ENCODE data around the gene CFAP61. TPM values are rescaled to one million over a fixed set of nuclear protein-coding genes. Genes with fewer than 3 reads are reported as not detected.
"Not testable (repeated sequence)": the region's sequence is repeated elsewhere in the genome, so short reads cannot be mapped to it uniquely, and the experiment has no call there.

The CFAP61 gene
- total RNA-seq, 2 donors from 2014 or later, result not detected

DNA sequence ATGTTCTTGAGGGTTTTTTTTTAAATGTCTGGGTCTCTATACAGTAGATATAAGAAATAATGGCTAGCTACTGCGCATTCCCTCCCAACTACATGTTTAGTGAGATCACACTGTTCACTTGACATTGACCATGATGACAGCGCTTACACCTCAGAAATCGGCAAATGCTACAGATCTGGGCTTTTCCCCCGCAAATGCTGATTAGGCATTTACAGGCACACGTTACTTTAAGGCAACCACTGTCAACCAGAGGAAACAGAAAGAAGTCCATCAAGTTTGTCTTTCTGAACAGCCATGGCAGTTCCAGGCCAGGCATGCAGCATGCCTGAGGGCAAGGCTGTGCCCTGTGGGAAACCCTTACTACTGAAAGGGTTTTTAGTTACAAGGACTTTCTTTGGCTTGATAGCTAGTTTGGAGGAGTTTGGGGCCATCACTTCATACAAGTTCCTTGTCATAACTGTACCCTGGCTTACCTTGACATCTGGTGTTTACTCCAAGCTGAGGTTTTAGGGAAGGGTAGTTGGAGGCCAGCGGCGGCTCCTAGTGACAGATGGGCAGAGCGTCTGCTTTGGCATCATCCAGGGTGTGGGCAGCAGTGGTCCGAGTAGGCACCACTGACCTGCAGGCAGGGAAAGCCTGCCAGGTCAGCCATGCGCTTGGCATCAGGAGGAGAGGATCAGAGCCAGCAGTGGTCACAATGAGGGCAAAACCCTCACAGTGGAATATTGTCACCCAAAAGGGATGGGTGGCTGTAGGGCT, 43.0 kb downstream of the CFAP61 start:
- Mint-ChIP-seq H3K4me3 (no peak overlapping the region), H3K27me3 (peaks cover 20% of the 10 kb centered on the region), H3K4me1 (no peaks in the 10 kb centered on the region), H3K27ac (no peak overlapping the region), H3K36me3 (ENCODE audit: low read depth) (no peaks in the 10 kb centered on the region), H3K9me3 (no peaks in the 10 kb centered on the region)
- ATAC-seq (replicated peaks), result no peak

DNA sequence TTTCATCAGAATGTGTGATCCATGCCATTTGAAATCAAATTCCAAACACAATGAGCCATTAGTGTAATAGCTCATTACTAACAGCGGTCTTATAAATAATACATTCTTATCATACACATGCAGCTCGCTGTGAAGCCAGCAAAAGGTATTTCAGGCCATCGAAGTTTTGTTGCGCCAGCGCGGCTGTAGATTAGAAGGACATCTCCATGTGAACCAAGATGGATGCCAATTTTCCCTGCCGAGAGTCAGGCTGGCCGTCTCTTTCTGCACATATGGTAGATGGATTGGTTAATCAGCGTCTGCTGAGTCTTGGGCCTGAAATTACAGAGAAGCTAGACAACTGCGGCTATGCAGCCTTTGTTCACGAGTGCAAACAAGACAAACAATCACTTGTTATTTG, 44.1 kb downstream of the CFAP61 start:
- Mint-ChIP-seq H3K4me1 (no peaks in the 10 kb centered on the region), H3K27ac (no peak overlapping the region), H3K4me3 (no peak overlapping the region), H3K36me3 (ENCODE audit: low read depth) (no peaks in the 10 kb centered on the region), H3K27me3 (peaks cover 17% of the 10 kb centered on the region), H3K9me3 (no peaks in the 10 kb centered on the region)
- ATAC-seq (replicated peaks), result no peak

DNA sequence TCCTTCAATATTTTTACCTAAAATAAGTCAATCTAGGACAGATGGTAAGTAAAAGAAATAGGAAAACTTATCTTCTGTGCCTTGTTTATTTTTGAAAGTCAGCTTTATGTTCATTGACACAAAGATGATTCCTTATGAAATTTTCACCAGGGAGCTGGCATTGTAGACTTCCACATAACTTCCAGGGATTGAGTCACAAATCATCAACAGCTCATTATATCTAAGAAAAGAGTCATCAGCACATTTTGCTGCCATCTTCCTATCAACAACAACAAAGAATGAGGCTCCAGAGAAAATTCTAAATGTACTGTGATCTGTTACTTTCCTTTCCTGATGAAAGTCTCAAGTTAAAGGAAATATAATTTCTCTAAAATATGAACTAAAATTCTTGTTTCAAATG, 48.5 kb downstream of the CFAP61 start:
- Mint-ChIP-seq H3K27me3 (peaks cover 14% of the 10 kb centered on the region), H3K9me3 (no peaks in the 10 kb centered on the region), H3K4me3 (no peak overlapping the region), H3K27ac (no peak overlapping the region), H3K4me1 (no peaks in the 10 kb centered on the region), H3K36me3 (ENCODE audit: low read depth) (no peaks in the 10 kb centered on the region)
- no peak for ATAC-seq (replicated peaks)

DNA sequence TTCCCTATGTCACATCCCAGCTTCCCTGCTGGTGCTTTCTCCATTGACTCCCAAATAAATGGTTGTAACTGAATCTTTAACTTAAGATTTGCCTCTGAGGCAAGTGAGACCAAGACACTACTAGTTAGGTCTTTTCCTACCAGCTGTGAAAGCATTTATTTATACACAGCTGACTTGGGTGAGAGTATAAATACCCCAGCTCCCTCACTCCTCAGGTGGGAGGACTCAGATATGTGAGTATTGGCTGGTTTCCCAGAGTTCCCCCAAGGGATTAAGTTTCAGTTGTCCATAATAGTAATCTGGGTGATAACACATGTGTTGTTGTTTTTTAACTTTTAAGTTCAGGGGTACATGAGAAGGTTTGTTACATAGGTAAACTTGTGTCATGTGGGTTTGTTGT, 49.8 kb downstream of the CFAP61 start:
- Mint-ChIP-seq H3K27ac (no peak overlapping the region), H3K27me3 (peaks cover 20% of the 10 kb centered on the region), H3K36me3 (ENCODE audit: low read depth) (no peaks in the 10 kb centered on the region), H3K4me1 (no peaks in the 10 kb centered on the region), H3K4me3 (no peak overlapping the region), H3K9me3 (no peaks in the 10 kb centered on the region)
- no peak for ATAC-seq (replicated peaks)

DNA sequence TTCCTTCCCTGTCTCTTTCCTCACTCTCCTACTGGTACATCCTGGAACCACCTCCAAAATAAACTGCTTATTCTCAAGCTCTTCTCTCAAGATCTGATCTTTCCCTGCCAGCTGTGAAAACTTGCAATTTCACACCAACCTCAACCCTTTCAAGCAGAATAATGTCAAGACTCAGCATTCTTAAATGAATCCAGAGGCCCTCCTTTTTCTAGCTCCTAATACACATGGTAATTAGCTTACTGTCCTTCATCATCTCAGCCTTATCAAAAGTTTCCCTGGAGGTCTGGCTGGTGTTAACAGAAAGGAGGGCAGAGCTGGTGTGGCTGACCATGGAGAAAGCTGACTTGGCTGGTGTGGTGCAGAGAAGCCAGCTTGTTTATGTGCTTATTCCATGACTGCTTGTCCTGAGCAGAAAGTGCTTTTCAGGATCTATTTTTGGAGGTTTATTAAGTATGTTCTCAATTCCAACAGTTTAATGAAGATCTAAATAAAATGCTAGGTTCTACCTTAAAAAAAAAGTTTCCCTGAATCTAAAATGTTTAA, 50.5 kb downstream of the CFAP61 start:
- H3K27me3 Mint-ChIP-seq, result peaks cover 15% of the 10 kb centered on the region
- no peak for ATAC-seq (replicated peaks)
- no peaks in the 10 kb centered on the region for H3K9me3 Mint-ChIP-seq
- H3K36me3 Mint-ChIP-seq (ENCODE audit: low read depth), result no peaks in the 10 kb centered on the region
- no peak overlapping the region for H3K4me3 Mint-ChIP-seq
- no peak overlapping the region for H3K27ac Mint-ChIP-seq
- H3K4me1 Mint-ChIP-seq, result no peaks in the 10 kb centered on the region

DNA sequence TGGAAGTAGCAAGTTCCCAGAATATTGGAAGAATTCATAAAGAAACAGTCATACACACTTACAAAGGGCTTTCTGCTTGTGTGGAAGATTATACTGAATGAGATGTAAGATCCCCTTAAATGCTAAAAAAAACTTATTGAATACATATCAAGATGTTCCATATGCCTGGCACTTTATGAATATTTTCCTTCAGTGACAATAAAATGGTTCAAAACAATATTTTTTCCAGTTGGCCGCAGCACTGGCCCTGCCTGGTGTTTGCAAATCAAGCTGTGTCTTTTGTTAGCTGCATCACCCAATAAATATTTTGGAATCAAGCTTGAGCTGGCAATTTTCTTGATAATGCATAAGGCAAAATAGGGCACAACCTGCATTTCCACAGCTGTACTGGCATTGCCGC, 51.2 kb downstream of the CFAP61 start:
- Mint-ChIP-seq H3K27ac (no peak overlapping the region), H3K36me3 (ENCODE audit: low read depth) (no peaks in the 10 kb centered on the region), H3K27me3 (peaks cover 16% of the 10 kb centered on the region), H3K4me1 (no peaks in the 10 kb centered on the region), H3K9me3 (no peaks in the 10 kb centered on the region), H3K4me3 (no peak overlapping the region)
- ATAC-seq (replicated peaks), result no peak

DNA sequence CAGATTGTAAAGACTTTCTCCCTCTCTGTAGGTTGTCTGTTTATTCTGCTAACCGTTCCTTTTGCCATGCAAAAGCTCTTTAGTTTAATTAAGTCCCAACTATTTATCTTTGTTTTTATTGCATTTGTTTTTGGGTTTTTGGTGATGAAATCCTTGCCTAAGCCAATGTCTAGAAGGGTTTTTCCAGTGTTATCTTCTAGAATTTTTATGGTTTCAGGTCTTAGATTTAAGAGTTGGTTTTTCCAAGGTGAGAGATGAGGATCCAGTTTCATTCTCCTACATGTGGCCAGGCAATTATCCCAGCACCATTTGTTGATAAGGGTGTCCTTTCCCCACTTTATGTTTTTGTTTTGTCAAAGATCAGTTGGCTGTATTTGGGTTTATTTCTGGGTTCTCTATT, 70.9 kb downstream of the CFAP61 start:
- not testable (repeated sequence) for H3K9me3 Mint-ChIP-seq; ATAC-seq (replicated peaks); H3K36me3 Mint-ChIP-seq (ENCODE audit: low read depth); H3K4me1 Mint-ChIP-seq; H3K4me3 Mint-ChIP-seq; H3K27ac Mint-ChIP-seq
- H3K27me3 Mint-ChIP-seq, result peaks cover 17% of the 10 kb centered on the region

DNA sequence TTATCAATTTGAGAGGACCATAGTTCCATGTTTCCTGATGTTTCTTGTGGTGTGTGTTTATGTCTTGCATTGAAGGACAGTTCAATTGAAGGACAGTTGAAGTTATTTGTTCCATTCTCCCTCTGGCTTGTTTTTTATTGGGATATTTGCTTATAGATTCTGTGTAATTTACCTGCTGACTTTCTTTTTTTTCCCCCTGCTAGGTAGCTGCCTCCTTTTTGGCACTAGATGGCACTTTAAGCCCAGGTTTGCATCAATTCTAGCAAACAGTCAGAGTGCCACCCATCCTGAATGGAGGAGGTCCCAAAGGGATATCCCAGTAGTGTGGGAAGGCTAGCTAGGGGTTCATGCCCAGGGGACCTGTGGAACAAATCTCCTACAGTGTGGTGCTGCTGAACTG, 78.1 kb downstream of the CFAP61 start:
- no peak for ATAC-seq (replicated peaks)
- peaks cover 36% of the 10 kb centered on the region for H3K27me3 Mint-ChIP-seq
- H3K4me1 Mint-ChIP-seq, result no peaks in the 10 kb centered on the region
- H3K36me3 Mint-ChIP-seq (ENCODE audit: low read depth), result no peaks in the 10 kb centered on the region
- no peaks in the 10 kb centered on the region for H3K9me3 Mint-ChIP-seq
- no peak overlapping the region for H3K4me3 Mint-ChIP-seq
- H3K27ac Mint-ChIP-seq, result no peak overlapping the region

DNA sequence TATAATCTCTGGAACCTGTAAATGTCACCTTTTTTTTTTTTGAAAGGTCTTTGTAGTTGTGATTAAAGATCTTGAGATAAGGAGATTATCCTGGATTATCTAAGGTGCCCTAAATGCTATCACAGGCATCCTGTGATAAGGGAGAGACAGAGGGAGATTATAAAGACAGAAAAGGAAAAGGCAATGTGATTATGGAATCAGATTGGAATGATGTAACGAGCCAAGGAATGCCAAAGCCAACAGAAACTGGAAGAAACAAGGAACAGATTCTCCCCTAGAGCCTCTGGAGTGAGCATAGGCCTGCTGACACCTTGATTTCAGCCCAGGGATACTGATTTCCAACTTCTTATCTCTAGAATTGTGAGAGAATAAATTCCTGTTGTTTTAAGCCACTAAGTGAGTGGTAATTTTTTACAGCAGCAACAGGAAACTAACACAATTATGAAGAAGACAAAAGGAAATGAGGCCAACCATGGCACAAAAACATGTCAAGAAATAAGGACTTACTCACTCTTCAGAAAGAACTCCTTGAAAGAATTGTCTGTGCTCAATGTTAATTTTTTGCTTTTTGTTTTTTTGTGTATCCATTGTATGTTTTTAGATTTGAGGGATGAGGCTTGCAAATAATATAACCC, 82.7 kb downstream of the CFAP61 start:
- H3K27me3 Mint-ChIP-seq, result peaks cover 19% of the 10 kb centered on the region
- no peak for ATAC-seq (replicated peaks)
- no peaks in the 10 kb centered on the region for H3K36me3 Mint-ChIP-seq (ENCODE audit: low read depth)
- H3K9me3 Mint-ChIP-seq, result peaks cover 9% of the 10 kb centered on the region
- no peak overlapping the region for H3K27ac Mint-ChIP-seq
- H3K4me3 Mint-ChIP-seq, result no peak overlapping the region
- H3K4me1 Mint-ChIP-seq, result no peaks in the 10 kb centered on the region

DNA sequence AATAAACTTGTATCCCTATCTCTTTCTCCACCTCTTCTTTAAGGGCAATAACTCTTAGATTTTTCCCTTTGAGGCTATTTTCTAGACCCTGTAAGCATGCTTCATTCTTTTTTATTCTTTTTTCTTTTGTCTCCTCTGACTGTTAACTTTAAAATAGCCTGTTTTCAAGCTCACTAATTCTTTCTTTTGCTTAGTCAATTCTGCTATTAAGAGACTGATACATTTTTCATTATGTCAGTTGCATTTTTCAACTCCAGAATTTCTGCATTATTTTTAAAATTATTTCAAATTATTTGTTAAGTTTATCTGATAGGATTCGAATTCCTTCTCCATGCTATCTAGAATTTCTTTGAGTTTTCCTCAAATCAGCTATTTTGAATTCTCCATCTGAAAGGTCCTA, 84.0 kb downstream of the CFAP61 start:
- peaks cover 10% of the 10 kb centered on the region for H3K27me3 Mint-ChIP-seq
- ATAC-seq (replicated peaks), result no peak
- no peaks in the 10 kb centered on the region for H3K4me1 Mint-ChIP-seq
- H3K36me3 Mint-ChIP-seq (ENCODE audit: low read depth), result no peaks in the 10 kb centered on the region
- H3K27ac Mint-ChIP-seq, result no peak overlapping the region
- H3K9me3 Mint-ChIP-seq, result peaks cover 9% of the 10 kb centered on the region
- no peak overlapping the region for H3K4me3 Mint-ChIP-seq

DNA sequence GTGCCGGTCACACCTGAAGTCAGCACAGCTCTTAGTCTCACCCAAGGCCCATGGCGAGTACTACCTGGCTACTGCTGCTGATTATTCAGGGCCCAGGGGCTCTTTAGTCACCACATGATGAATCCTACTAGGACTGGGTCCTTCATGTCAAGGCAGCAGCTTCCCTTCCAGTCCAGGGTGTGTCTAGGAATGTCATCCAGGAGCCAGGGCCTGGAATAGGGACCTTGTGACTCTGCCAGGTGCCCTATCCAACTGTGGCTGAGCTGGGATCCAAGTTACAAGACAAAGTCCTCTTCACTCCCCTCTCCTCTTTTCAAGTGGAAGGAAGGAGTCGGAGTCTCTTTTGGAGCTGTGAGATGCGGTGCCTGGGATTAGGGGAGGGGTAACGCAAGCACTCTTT, 85.5 kb downstream of the CFAP61 start:
- Mint-ChIP-seq H3K27ac (no peak overlapping the region), H3K36me3 (ENCODE audit: low read depth) (no peaks in the 10 kb centered on the region), H3K9me3 (peaks cover 9% of the 10 kb centered on the region), H3K4me1 (no peaks in the 10 kb centered on the region), H3K4me3 (no peak overlapping the region), H3K27me3 (peaks cover 2% of the 10 kb centered on the region)
- no peak for ATAC-seq (replicated peaks)

DNA sequence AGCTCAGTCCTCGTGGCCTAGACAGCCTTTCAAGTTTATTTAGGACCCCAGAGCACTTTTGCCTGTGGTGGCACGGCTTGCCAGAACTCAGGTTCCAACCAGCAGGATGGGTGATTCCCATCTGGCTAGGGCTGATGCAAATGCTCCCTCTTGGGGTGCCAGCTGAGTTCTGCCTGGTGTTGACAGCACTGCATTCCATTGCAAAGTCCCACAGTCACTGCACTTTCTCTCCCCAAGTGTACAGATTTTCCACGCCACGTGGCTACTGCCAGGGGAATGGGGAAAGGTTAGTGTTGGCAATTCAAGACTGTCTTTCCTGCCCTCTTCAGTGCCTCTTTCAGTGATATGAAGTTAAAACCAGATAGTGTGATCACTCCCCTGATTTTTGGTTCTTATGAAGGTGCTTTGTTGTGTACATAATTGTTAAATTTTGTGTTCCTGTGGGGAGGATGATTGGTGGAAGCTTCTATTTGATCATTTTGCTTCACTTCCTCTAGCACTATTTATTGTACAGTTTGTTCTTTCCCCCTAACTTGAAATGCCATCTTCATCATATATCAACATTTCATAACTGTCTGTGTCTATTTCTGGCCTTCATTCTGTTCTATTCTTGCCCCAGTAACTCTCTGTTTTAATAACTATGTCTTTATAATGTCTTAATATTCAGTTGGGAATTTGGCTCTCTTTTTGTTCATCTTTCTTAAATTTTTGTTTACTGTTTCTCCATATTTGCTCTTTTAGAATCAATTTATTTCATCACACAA, 86.2 kb downstream of the CFAP61 start:
- no peak for ATAC-seq (replicated peaks)
- Mint-ChIP-seq H3K27ac (no peak overlapping the region), H3K36me3 (ENCODE audit: low read depth) (no peaks in the 10 kb centered on the region), H3K27me3 (no peaks in the 10 kb centered on the region), H3K4me1 (no peaks in the 10 kb centered on the region), H3K9me3 (peaks cover 9% of the 10 kb centered on the region), H3K4me3 (no peak overlapping the region)

DNA sequence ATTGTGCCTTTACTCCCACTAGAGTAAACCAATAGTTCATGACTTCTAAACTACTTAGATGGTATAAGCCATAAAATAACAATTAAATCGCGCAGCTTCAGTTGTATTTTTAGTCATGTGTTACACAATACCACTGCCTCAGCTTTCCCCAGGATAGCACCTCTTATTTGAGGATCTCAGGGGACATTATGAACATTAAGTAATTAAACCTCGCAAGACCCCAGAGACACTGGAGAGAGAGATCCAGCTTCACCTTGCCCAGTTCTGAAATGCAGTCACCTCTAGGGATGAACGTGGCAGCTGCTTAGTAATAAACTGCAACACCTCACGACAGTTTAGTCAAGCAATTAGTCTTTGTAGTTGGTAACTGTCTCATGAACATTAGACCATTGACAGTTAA, 87.1 kb downstream of the CFAP61 start:
- H3K27me3 Mint-ChIP-seq, result no peaks in the 10 kb centered on the region
- no peak for ATAC-seq (replicated peaks)
- no peak overlapping the region for H3K4me3 Mint-ChIP-seq
- H3K4me1 Mint-ChIP-seq, result no peaks in the 10 kb centered on the region
- no peaks in the 10 kb centered on the region for H3K36me3 Mint-ChIP-seq (ENCODE audit: low read depth)
- peaks cover 9% of the 10 kb centered on the region for H3K9me3 Mint-ChIP-seq
- no peak overlapping the region for H3K27ac Mint-ChIP-seq

DNA sequence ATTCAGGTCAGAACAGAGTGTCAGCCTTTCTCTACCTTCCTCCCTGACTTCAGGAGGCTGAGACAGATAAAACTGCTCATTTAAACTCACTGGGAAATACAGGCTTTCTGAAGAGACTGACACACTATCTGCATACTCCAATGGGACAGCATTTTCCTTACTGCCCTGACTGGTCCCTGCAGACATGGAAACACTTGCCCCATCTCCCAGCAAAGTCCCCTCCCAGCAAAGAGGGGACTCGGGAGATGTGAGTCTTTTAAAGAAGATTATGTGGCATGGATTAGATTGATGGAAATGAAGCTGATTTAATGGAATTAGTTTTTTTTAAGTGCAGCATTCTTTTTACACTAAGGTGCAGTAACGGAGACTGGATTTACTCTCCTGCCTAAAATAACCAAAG, 90.8 kb downstream of the CFAP61 start:
- ATAC-seq (replicated peaks), result no peak
- H3K36me3 Mint-ChIP-seq (ENCODE audit: low read depth), result no peaks in the 10 kb centered on the region
- H3K4me1 Mint-ChIP-seq, result no peaks in the 10 kb centered on the region
- peaks cover under 1% of the 10 kb centered on the region for H3K27me3 Mint-ChIP-seq
- H3K9me3 Mint-ChIP-seq, result no peaks in the 10 kb centered on the region
- H3K4me3 Mint-ChIP-seq, result no peak overlapping the region
- no peak overlapping the region for H3K27ac Mint-ChIP-seq

DNA sequence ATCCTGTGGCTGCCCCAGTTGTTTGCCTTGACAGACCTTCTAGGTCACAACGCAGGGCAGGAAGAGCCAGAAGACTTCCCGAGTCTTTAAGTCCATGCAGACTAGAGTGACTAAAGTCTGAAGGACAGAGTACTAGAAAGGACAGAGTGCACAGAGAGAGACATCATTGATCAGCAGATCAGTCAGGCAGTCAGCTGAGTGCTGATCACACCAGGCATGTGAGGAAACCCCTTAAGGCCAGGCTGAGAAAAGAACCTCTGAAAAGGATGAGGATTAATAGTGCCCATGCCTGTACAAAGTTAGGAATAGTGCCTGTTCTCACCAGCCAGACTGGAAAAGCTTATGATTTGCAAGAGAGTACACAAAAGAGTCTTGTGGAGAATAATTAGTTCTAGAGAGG, 91.3 kb downstream of the CFAP61 start:
- peaks cover 5% of the 10 kb centered on the region for H3K27me3 Mint-ChIP-seq
- no peaks in the 10 kb centered on the region for H3K9me3 Mint-ChIP-seq
- no peaks in the 10 kb centered on the region for H3K4me1 Mint-ChIP-seq
- no peak overlapping the region for H3K27ac Mint-ChIP-seq
- no peaks in the 10 kb centered on the region for H3K36me3 Mint-ChIP-seq (ENCODE audit: low read depth)
- H3K4me3 Mint-ChIP-seq, result no peak overlapping the region
- ATAC-seq (replicated peaks), result no peak
